ENCODE measurements around the gene RTN4R. TPM values are rescaled to one million over a fixed set of nuclear protein-coding genes. Genes with fewer than 3 reads are reported as not detected.

RTN4R gene
- total and polyA plus RNA-seq, 2 of the 13 experiments (the other 11 are each of a cell fraction or from before 2014, with no cell fraction given) = 0.22 to 0.77 TPM

- H4K20me1 ChIP-seq (ENCODE audit: insufficient read depth, low read length) = no peaks in the 10 kb centered on the region
- H3K4me1 ChIP-seq (ENCODE audit: insufficient read depth, low read length) = 0 out of 2 replicates have a peak, but pooled peaks cover 5% of the 10 kb centered on the region
- intact Hi-C loops (cut with micrococcal nuclease; ENCODE audit: unreplicated experiment) (no loop called here), in situ Hi-C loops (cut with HindIII; ENCODE audit: extremely low pct_ligation_motif_present, low pct_unique_long_range_greater_than_20kb) (loop anchor here (10.0 kb wide), 1 partner anchor 79 kb away; the partner anchor contains the start of gene CCDC188)
- CTCF ChIA-PET (ENCODE audit: low intra/inter-chr PET ratio, low total read pairs) = no interaction called here
- no peak for DNase-seq (ENCODE audit: low spot score)
- no peak overlapping the region for H3K27ac ChIP-seq (ENCODE audit: extremely low read length, insufficient read depth, low read length)
- peaks cover 38 to 98% of the 10 kb centered on the region in 2 experiments for H3K27me3 ChIP-seq (ENCODE audit: control insufficient read depth in 1 of 2, insufficient read depth in 2 of 2, low read length in 2 of 2)
- H3K4me3 ChIP-seq (replicated peaks in 1 of 3; ENCODE audit: insufficient read depth in 1 of 3, low read depth in 2 of 3, low read length in 3 of 3) = no peak overlapping the region
- H3K79me2 ChIP-seq (ENCODE audit: insufficient read depth, low read length) = no peaks in the 10 kb centered on the region
- BruUV-seq (replicated peaks) = no TSS peak
- no peaks in the 10 kb centered on the region for H3K36me3 ChIP-seq (replicated peaks in 1 of 2; ENCODE audit: control insufficient read depth in 1 of 2, insufficient read depth in 2 of 2, low read length in 2 of 2)
- no peak overlapping the region for H2AFZ ChIP-seq (ENCODE audit: low read length)
- H3K4me2 ChIP-seq (ENCODE audit: low read depth, low read length) = no peak overlapping the region
- WGBS (ENCODE audit: low lambda C conversion rate) = 13% methylated on average over 10 of the region's 13 CpGs
- FAIRE-seq = no peak
- ATAC-seq = no peak
- no peak overlapping the region for H3K9ac ChIP-seq (ENCODE audit: insufficient read depth, low read depth, low read length)
- H3K9me3 ChIP-seq (ENCODE audit: low read length) = no peaks in the 10 kb centered on the region
- POLR2A ChIA-PET = no interaction called here
- no peak for TF ChIP-seq ZNF496 (CRISPR knock-in tag; IDR thresholded peaks at IDR 0.05; ENCODE audit: insufficient replicate concordance)
- TF ChIP-seq SALL2 (CRISPR knock-in tag; IDR thresholded peaks at IDR 0.05) = no peak
- TF ChIP-seq PBX2 (CRISPR knock-in tag; IDR thresholded peaks at IDR 0.05) = no peak
- TF ChIP-seq ZNF142 (CRISPR knock-in tag; IDR thresholded peaks at IDR 0.05) = no peak
- no peak for TF ChIP-seq ZNF180 (CRISPR knock-in tag; IDR thresholded peaks at IDR 0.05; ENCODE audit: borderline replicate concordance, low read depth)
- no peak for TF ChIP-seq ETV6 (CRISPR knock-in tag; conservative IDR thresholded peaks at IDR 0.05)
- no peak for TF ChIP-seq ARNTL (CRISPR knock-in tag; IDR thresholded peaks at IDR 0.05)
- TF ChIP-seq IKZF5 (CRISPR knock-in tag; IDR thresholded peaks at IDR 0.05) = no peak
- no peak for TF ChIP-seq ARID2 (CRISPR knock-in tag; IDR thresholded peaks at IDR 0.05; ENCODE audit: borderline replicate concordance)
- TF ChIP-seq ZMAT3 (CRISPR knock-in tag; conservative IDR thresholded peaks at IDR 0.05) = no peak
- no peak for TF ChIP-seq ZNF337 (CRISPR knock-in tag; IDR thresholded peaks at IDR 0.05; ENCODE audit: borderline replicate concordance, low read depth)
- TF ChIP-seq GFI1 (CRISPR knock-in tag; IDR thresholded peaks at IDR 0.05; ENCODE audit: borderline replicate concordance) = no peak
- TF ChIP-seq TOPORS (CRISPR knock-in tag; IDR thresholded peaks at IDR 0.05) = no peak
Measured at GRCh38 chr22:20233351-20234313, 34.5 kb downstream of the RTN4R start.

Measured in HepG2 (cell line).